GM12872 (cell line): ENCODE measurements around the gene BEST2.

ENCODE experiments used
- TF ChIP-seq, protein P1 (sequence below): IDR thresholded peaks from 3 replicates; pipeline ENCODE4 v1.5.1; 2011; ENCODE audit warnings: low read depth, mild to moderate bottlenecking, low read length, moderate library complexity; ENCODE audit not compliant: insufficient read depth

BEST2 gene

DNA sequence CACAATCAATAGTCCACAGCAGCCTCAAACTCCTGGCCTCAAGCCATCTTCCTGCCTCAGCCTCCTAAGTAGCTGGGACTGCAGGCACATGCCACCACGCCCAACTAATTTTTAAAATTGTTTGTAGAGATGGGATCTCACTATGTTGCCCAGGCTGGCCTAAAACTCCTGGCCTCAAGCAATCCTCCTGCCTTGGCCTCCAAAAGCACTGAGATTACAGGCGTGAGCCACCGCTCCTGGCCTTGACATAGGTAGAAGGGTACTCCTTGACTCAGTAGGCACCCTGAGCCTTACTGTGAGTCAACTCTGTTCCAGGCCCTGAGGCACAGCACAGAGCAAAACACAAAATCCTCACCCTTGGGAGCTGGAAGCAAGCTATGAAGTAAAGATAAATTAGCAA, 35.7 kb upstream of the BEST2 start:
- TF ChIP-seq, protein P1, sequence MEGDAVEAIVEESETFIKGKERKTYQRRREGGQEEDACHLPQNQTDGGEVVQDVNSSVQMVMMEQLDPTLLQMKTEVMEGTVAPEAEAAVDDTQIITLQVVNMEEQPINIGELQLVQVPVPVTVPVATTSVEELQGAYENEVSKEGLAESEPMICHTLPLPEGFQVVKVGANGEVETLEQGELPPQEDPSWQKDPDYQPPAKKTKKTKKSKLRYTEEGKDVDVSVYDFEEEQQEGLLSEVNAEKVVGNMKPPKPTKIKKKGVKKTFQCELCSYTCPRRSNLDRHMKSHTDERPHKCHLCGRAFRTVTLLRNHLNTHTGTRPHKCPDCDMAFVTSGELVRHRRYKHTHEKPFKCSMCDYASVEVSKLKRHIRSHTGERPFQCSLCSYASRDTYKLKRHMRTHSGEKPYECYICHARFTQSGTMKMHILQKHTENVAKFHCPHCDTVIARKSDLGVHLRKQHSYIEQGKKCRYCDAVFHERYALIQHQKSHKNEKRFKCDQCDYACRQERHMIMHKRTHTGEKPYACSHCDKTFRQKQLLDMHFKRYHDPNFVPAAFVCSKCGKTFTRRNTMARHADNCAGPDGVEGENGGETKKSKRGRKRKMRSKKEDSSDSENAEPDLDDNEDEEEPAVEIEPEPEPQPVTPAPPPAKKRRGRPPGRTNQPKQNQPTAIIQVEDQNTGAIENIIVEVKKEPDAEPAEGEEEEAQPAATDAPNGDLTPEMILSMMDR = no peak

- TF ChIP-seq, protein P1 = no peak
These were observed 31.3 kb upstream of the BEST2 start for GRCh38 chr19:12720296-12720695.

DNA sequence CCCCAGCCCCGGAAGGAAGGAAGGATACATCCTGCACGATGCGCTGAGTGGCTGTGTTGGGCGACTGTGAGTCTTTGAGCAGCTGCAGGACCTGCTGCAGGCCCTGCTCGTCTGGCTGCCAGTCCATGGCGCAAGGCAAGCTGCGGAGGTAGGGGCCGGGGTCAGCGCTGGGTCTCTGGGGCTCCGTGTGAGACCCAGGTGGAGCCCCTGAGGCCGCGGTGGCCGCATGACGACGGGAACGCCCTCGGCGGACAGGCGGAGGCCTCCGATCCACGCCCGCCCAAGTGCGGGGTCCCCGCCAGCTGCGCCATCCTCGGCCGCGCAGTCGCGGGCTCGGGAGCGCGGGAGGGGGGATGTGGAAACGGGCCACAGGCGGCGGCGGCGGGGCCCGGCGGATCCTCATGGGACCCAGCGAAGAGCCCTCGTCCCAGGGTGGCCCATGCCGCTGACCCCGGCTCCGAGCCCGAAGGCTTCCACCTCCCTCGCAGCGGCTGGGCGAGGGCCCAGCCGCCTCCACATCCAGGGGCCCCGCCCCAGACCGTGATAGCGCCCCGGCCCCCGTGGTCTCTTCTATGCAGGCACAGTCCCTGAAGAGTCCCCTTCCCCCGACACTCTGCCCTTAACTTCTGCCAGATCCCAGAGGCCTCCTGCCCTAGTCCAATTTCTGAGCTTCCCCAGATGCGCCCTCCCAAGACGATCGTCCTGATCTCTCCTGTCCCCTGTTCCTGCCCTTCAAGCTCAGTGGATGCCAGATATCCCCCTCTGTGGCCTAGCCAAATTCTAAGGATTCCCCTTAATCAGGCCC, 30.5 kb upstream of the BEST2 start:
- TF ChIP-seq, protein P1 = no peak

- TF ChIP-seq, protein P1 = no peak
These were observed 29.7 kb upstream of the BEST2 start for GRCh38 chr19:12721656-12722565.

DNA sequence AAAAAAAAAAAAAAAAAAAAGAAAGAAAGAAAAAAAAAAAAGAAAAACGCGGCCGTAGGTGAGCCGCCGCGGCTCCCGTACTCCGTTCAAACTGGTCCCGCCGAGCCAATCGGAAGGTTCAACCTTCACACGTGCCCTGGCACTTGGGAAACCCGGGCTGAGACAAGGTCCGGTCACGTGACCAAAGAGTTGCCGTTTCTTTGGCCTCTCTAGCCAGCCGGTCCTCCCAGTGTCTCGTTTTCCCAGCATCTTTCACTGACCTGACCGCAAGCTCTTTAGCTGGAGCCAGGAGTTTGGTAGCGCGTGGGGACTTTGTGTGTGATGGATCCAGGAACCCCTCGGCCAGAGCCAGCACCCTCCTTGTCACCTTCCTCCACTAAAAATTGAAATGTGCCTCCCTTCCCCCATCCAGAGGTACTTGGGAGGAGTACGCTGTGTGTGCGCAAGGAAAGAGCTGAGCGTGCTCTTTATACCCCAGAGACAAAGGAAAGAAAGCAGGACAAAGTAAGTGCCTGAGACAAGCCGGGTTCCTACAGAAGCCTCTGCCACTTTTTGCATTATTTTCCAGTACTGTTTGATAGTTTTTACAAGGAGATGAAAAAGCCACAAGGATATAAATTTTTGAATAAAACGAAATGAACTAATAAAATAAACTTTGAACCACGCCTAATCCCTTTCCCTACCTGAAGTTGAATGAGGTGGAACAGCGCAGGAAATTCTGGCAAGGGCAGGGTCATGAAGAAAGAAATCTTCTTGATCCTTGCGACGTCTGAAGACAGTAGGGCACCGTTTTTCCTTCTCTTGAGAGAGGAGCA, 28.8 kb upstream of the BEST2 start:
- TF ChIP-seq, protein P1 = no peak

GRCh38 chr19:12723381-12723640, 28.3 kb upstream of the BEST2 start:
- TF ChIP-seq, protein P1 = no peak

DNA sequence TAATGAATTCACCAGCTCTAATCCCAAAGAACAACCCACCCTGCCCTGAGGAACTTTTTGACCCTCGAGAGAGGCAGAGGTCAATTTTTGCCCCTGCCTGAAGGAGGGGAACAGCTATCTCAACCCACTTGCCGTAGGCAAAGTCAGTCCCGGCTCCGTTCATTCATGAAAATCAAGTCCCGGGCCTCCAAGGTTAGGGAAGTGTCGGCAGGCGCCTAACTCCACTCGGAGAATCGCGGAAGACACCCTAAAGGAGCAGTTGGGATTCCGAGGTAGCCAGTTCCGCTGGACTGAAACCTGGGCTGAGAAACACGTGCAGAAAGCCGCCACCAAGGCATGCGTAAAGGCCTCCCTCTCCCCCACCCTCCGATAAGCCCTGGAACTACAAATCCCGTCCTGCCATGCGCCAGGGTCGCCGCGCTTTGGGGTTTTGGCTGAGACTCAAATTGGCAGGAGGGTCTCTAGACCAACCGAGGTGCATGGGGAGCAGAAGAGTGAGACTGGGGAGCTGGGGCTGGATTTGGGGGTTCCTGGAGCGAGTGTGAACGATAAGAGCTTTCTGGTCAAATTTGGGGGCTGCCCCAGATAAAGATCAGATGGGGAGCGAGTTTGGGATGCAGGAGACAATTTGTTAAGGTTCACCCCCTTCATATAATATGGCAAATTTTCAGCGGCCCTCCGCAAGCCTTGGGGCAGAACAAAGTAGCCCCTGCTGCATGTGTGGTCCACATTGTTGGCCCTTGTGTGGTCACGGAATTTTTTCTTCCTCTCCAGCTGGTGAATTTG, 27.8 kb upstream of the BEST2 start, which contains the start of gene TNPO2:
TNPO2 (minus strand) TSS at position 292 of the 786 bp plus-strand sequence. CDS start 2,955 bp downstream, outside the sequence.
- TF ChIP-seq, protein P1 = no peak
